Stomach smooth muscle (tissue), 2 donors: ENCODE data around the gene FAM168A.

Experiments used
- H3K27ac ChIP-seq: one replicate; pipeline ENCODE4 v1.7.0; 2013; ENCODE audit warnings: mild to moderate bottlenecking, low read length, inconsistent platforms
- H3K27me3 ChIP-seq, 2 donors: one replicate each; pipeline ENCODE4 v1.7.0; 2013; ENCODE audit warnings: low read length in 2 of 2; ENCODE audit not compliant: insufficient read depth in 2 of 2, control insufficient read depth in 1 of 2
- H3K36me3 ChIP-seq, 2 donors: one replicate each; pipeline ENCODE4 v1.7.0; 2013; ENCODE audit warnings: low read length in 2 of 2; ENCODE audit not compliant: control insufficient read depth in 2 of 2, insufficient read depth in 2 of 2
- H3K4me1 ChIP-seq: one replicate; pipeline ENCODE4 v1.7.0; 2013; ENCODE audit warnings: low read length; ENCODE audit not compliant: control insufficient read depth, insufficient read depth
- H3K4me3 ChIP-seq, 2 donors: one replicate each; pipeline ENCODE4 v1.7.0; 2013; ENCODE audit warnings: low read length in 2 of 2
- H3K9ac ChIP-seq, 2 donors: one replicate each; pipeline ENCODE4 v1.7.0; 2013; ENCODE audit warnings: low read length in 2 of 2, mild to moderate bottlenecking in 1 of 2
- H3K9me3 ChIP-seq, 2 donors: one replicate each; pipeline ENCODE4 v1.7.0; 2013; ENCODE audit warnings: low read length in 2 of 2; ENCODE audit not compliant: control insufficient read depth in 2 of 2
- donor health status: healthy.
- donor health status: Pancreatic carcinoma.

The FAM168A gene

GRCh38 chr11:73632996-73633395 lies 35.1 kb upstream of the FAM168A start:
- Histone ChIP-seq H3K4me1 (no peaks in the 10 kb centered on the region), H3K27ac (no peak overlapping the region), H3K36me3 (no peaks in the 10 kb centered on the region), H3K9me3 (no peaks in the 10 kb centered on the region), H3K9ac (no peak overlapping the region), H3K27me3 (no peaks in the 10 kb centered on the region), H3K4me3 (no peak overlapping the region)

- no peaks in the 10 kb centered on the region for H3K9me3 ChIP-seq
- no peak overlapping the region for H3K9ac ChIP-seq
These were observed 32.0 kb upstream of the FAM168A start for GRCh38 chr11:73629907-73630306.

DNA sequence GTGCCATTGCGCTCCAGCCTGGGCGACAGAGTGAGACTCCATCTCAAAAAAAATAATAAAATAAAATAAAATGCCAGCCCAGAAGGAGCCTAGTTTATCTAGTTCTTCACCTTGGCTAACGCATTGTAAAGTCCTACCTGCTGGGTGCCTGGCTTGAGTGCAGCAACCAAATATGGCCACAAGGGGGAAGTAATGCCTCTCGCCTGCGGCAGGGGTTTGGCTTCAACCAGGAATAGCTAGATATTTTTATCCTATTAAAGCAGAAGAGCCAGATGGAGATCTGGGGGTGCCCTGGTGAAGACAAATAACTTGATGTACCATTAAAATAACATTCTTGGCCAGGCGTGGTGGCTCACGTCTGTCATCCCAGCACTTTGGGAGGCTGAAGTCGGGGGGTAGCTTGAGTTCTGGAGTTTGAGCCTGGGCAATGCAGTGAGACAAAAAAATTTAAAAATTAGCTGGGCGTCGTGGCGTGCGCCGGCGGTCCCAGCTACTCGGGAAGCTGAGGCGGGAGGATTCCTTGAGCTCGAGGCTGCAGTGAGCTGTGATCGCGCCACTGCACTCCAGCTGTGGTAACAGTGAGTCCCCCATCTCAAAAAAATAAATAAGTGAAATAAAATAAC lies 27.9 kb upstream of the FAM168A start:
- Histone ChIP-seq H3K9me3 (no peaks in the 10 kb centered on the region), H3K9ac (peak overlapping the region in 1 of 2 donors; percentile 38), H3K4me3 (peak overlapping the region; percentile 43 to 44), H3K27me3 (peaks cover 0 to 2% of the 10 kb centered on the region in 2 donors), H3K36me3 (no peaks in the 10 kb centered on the region), H3K4me1 (no peaks in the 10 kb centered on the region), H3K27ac (no peak overlapping the region)

More at GRCh38 chr11:73629907-73630306, 32.0 kb upstream of the FAM168A start:
- Histone ChIP-seq H3K4me3 (no peak overlapping the region), H3K36me3 (no peaks in the 10 kb centered on the region), H3K4me1 (no peaks in the 10 kb centered on the region), H3K27ac (no peak overlapping the region), H3K27me3 (no peaks in the 10 kb centered on the region)

GRCh38 chr11:73623686-73624085 lies 25.8 kb upstream of the FAM168A start:
- Histone ChIP-seq H3K4me3 (no peak overlapping the region), H3K9me3 (no peaks in the 10 kb centered on the region), H3K4me1 (no peaks in the 10 kb centered on the region), H3K36me3 (no peaks in the 10 kb centered on the region), H3K9ac (no peak overlapping the region), H3K27ac (no peak overlapping the region), H3K27me3 (peaks cover 0 to 2% of the 10 kb centered on the region in 2 donors)

DNA sequence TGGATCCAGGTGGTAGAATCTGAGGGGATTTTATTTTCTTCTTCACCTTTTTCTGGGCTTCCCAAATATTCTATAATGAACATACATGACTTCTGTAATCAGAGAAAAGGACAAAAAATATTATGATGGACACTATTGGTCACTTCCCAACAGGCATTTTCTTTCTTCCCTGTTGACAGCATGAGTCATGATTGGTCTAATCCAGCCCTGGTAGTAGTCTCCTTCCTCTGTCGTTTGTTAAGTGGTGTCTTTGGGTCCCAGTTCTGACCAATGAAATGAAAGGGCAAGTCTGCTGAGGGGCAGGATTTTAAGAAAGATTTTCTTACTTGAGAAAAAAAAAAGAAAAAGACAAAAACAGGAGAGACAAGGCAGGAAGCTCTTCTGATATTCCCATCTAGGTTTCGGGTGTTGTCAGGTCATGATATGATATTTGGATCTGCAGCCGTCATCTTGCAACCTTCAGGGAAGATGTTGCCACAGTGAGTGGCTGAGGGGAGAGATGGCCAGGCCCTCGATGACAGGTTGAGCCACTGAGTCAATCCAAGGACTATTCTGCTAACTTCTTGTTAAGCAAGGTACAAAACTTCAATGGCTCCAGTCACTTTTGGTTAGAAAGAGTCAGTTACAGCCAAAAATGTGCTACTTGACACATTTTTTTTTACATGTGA lies 25.1 kb upstream of the FAM168A start:
- no peak overlapping the region for H3K27ac ChIP-seq
- no peak overlapping the region for H3K4me3 ChIP-seq

DNA sequence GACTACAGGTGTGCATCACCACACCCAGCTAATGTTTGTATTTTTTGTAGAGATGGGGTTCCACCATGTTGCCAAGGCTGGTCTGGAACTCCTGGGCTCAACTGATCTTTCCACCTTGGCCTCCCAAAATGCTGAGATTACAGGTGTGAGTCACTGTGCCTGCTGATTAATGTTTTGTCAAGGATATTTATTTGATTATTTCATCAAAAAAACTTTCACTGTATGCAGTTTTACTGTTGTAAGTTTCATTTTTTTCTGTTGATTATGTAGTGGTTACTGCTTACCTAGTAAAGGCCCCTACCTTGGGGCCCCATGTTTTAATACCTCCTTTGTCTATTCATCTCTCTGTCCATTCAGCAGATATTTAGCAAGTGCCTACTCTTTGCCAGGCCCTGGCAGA lies 16.7 kb upstream of the FAM168A start:
- H3K27me3 ChIP-seq = no peaks in the 10 kb centered on the region
- no peaks in the 10 kb centered on the region for H3K4me1 ChIP-seq
- no peak overlapping the region for H3K9ac ChIP-seq
- H3K27ac ChIP-seq = no peak overlapping the region
- H3K4me3 ChIP-seq = no peak overlapping the region
- no peaks in the 10 kb centered on the region for H3K9me3 ChIP-seq
- H3K36me3 ChIP-seq = no peaks in the 10 kb centered on the region

More for the DNA sequence above, 25.1 kb upstream of the FAM168A start:
- H3K4me1 ChIP-seq = no peaks in the 10 kb centered on the region
- peaks cover 0 to 2% of the 10 kb centered on the region in 2 donors for H3K27me3 ChIP-seq
- no peak overlapping the region for H3K9ac ChIP-seq
- H3K36me3 ChIP-seq = no peaks in the 10 kb centered on the region
- H3K9me3 ChIP-seq = no peaks in the 10 kb centered on the region

GRCh38 chr11:73612601-73613140 lies 14.8 kb upstream of the FAM168A start:
- Histone ChIP-seq H3K36me3 (no peaks in the 10 kb centered on the region), H3K27ac (no peak overlapping the region), H3K27me3 (no peaks in the 10 kb centered on the region), H3K4me3 (no peak overlapping the region), H3K4me1 (no peaks in the 10 kb centered on the region), H3K9me3 (no peaks in the 10 kb centered on the region), H3K9ac (no peak overlapping the region)

DNA sequence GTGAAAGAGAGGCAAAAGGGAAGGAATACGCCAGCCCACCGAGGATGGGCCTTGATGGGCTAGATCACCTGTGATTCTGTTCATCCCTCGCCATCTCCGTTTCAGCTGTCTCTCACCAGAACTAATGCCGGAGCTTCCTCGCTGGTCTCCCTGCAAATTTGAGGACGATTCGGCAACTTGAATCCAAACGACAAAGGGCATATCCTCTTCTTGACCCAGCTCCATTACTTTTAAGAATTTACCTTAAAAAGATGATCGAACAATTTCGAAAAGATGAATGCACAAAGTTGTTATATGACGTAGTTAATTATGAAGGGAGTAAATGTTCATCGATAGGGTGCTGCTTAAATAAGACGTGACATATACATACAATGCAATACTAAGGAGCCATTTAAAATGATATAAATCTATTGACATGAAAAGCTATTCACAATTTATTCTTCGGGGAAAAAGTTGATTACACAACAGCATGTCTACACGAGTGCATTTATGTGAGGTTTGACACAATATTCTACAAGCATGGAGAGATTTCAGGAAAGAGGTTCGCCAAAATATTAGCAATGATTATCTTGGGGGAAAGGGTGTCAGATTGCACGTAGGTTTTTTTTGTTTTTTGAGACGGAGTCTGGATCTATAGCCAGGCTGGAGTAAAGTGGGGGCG lies 937 bp upstream of the FAM168A start:
- Histone ChIP-seq H3K4me3 (peak overlapping the region; percentile 95), H3K9me3 (no peaks in the 10 kb centered on the region), H3K9ac (peak overlapping the region; percentile 80 to 97), H3K4me1 (peaks cover 6% of the 10 kb centered on the region), H3K36me3 (no peaks in the 10 kb centered on the region), H3K27me3 (no peaks in the 10 kb centered on the region), H3K27ac (peak overlapping the region; percentile 84)

GRCh38 chr11:73597336-73597955 lies 466 bp downstream of the FAM168A start:
- H3K9me3 ChIP-seq = no peaks in the 10 kb centered on the region
- H3K27me3 ChIP-seq = no peaks in the 10 kb centered on the region
- H3K4me3 ChIP-seq = peak overlapping the region; percentile 95
- no peaks in the 10 kb centered on the region for H3K36me3 ChIP-seq
- no peak overlapping the region for H3K27ac ChIP-seq
- H3K9ac ChIP-seq = peak overlapping the region; percentile 42 to 80
- H3K4me1 ChIP-seq = peaks cover 6% of the 10 kb centered on the region

- Histone ChIP-seq H3K9me3 (no peaks in the 10 kb centered on the region), H3K27me3 (no peaks in the 10 kb centered on the region), H3K4me1 (peaks cover 6% of the 10 kb centered on the region), H3K4me3 (peak overlapping the region; percentile 95), H3K36me3 (no peaks in the 10 kb centered on the region), H3K9ac (no peak overlapping the region), H3K27ac (no peak overlapping the region)
These were observed 1.4 kb downstream of the FAM168A start for GRCh38 chr11:73596547-73596946.
